ENCODE results near the gene HCAR3. TPM values are rescaled to one million over a fixed set of nuclear protein-coding genes. Genes with fewer than 3 reads are reported as not detected.

Gene HCAR3
- total and polyA plus RNA-seq, 12 donors: 0.17 to 1.3 (median 0.51) TPM; not detected in 7

GRCh38 chr12:122732611-122733010 lies 16.0 kb upstream of the HCAR3 start:
- no peak for ATAC-seq

GRCh38 chr12:122732170-122732569 lies 15.6 kb upstream of the HCAR3 start:
- WGBS, 2 donors: 76 to 82% methylated on average over 3 of the region's 3 CpGs
- no peak for ATAC-seq
- no peak for DNase-seq
- no peak overlapping the region for H3K4me3 ChIP-seq
- peaks cover 0 to 4% (median 0%) of the 10 kb centered on the region in 9 donors for H3K4me1 ChIP-seq
- H3K36me3 ChIP-seq: no peaks in the 10 kb centered on the region
- peak overlapping the region in 1 of 10 donors; percentile 34 for H3K27ac ChIP-seq
- intact Hi-C loops (cut with DNase I): no loop called here
- peaks cover 0 to 11% (median 0%) of the 10 kb centered on the region in 7 donors for H3K27me3 ChIP-seq
- no peaks in the 10 kb centered on the region for H3K9me3 ChIP-seq
- TF ChIP-seq, protein P1, sequence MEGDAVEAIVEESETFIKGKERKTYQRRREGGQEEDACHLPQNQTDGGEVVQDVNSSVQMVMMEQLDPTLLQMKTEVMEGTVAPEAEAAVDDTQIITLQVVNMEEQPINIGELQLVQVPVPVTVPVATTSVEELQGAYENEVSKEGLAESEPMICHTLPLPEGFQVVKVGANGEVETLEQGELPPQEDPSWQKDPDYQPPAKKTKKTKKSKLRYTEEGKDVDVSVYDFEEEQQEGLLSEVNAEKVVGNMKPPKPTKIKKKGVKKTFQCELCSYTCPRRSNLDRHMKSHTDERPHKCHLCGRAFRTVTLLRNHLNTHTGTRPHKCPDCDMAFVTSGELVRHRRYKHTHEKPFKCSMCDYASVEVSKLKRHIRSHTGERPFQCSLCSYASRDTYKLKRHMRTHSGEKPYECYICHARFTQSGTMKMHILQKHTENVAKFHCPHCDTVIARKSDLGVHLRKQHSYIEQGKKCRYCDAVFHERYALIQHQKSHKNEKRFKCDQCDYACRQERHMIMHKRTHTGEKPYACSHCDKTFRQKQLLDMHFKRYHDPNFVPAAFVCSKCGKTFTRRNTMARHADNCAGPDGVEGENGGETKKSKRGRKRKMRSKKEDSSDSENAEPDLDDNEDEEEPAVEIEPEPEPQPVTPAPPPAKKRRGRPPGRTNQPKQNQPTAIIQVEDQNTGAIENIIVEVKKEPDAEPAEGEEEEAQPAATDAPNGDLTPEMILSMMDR (IDR thresholded peaks at IDR 0.05): no peak

More at GRCh38 chr12:122732611-122733010, 16.0 kb upstream of the HCAR3 start:
- intact Hi-C loops (cut with DNase I): no loop called here
- Histone ChIP-seq H3K27ac (peak overlapping the region in 1 of 10 donors; percentile 34), H3K27me3 (peaks cover 0 to 11% (median 0%) of the 10 kb centered on the region in 7 donors), H3K4me3 (no peak overlapping the region), H3K9me3 (no peaks in the 10 kb centered on the region), H3K36me3 (no peaks in the 10 kb centered on the region), H3K4me1 (peaks cover 0 to 4% (median 0%) of the 10 kb centered on the region in 9 donors)
- 85 to 91% methylated on average over 4 of the region's 4 CpGs for WGBS, 2 donors
- DNase-seq: no peak
- TF ChIP-seq, protein P1 (IDR thresholded peaks at IDR 0.05): no peak

GRCh38 chr12:122730215-122731014 lies 13.8 kb upstream of the HCAR3 start, which contains the start of gene HCAR1:
HCAR1 (minus strand) TSS chr12:122730844; CDS start chr12:122730339, 505 bp downstream.
- intact Hi-C loops (cut with DNase I): no loop called here
- TF ChIP-seq, protein P1 (IDR thresholded peaks at IDR 0.05): no peak
- ATAC-seq (peak in 3 of 8 donors; percentile 22 to 58 (median 47)), DNase-seq (no peak)
- H3K4me3 ChIP-seq: peak within 1 kb of the TSS in 8 of 10 donors; percentile 5 to 49 (median 35)
- H3K27me3 ChIP-seq: peaks cover 0 to 11% (median 0%) of the 10 kb centered on the region in 7 donors
- peaks cover 0 to 16% (median 0%) of the 10 kb centered on the region in 9 donors for H3K4me1 ChIP-seq
- H3K36me3 ChIP-seq: no peaks in the 10 kb centered on the region
- no peaks in the 10 kb centered on the region for H3K9me3 ChIP-seq
- no peak within 1 kb of the TSS for H3K27ac ChIP-seq
- WGBS, 2 donors: 59 to 66% methylated on average over 32 of the region's 32 CpGs

DNA sequence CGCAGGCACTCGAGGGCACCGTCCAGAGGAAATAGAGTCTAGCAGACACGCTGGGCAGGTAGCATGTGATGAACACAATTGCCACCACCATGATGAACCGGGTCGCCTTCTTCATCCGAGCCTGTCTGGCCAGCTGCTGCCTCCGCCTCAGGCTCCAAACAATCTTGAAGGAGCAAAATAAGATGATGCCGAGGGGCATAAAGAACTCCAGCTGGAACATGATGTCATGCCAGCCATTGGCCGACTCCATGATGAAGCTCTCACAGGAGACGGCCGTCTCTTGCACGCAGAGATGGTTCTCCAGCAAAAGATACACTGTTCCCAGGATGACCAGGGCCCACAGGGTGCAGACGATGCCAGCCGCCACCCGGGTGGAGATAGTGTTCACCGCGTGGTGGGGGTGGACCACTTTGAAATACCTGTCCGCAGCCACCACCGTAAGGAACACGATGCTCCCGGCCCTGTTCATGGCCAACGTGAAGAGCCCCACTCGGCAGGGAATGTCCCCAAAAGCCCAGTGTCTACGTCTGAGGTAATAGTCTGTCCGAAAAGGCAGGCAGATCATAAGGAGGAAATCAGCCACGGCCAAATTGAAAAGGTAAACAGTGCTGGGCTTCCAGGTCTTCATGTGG lies 13.1 kb upstream of the HCAR3 start:
- TF ChIP-seq, protein P1 (IDR thresholded peaks at IDR 0.05): no peak
- Histone ChIP-seq H3K27ac (no peak overlapping the region), H3K9me3 (no peaks in the 10 kb centered on the region), H3K36me3 (no peaks in the 10 kb centered on the region), H3K27me3 (peaks cover 0 to 11% (median 0%) of the 10 kb centered on the region in 7 donors), H3K4me1 (peaks cover 0 to 21% (median 0%) of the 10 kb centered on the region in 9 donors), H3K4me3 (peak overlapping the region in 1 of 10 donors; percentile 49)
- intact Hi-C loops (cut with DNase I): no loop called here
- DNase-seq: no peak
- 91 to 92% methylated on average over 27 of the region's 27 CpGs for WGBS, 2 donors
- no peak for ATAC-seq

Data from heart right ventricle (tissue), 16 donors.